ENCODE data around the gene SLC22A3. TPM values are rescaled to one million over a fixed set of nuclear protein-coding genes. Genes with fewer than 3 reads are reported as not detected.

The SLC22A3 gene
- total RNA-seq, 1 donor from 2014 or later = 1.2 TPM

GRCh38 chr6:160331753-160332152, 16.4 kb upstream of the SLC22A3 start:
- intact Hi-C loops (cut with DNase I) = no loop called here
- ATAC-seq (ENCODE audit: poor library complexity) (no peak), DNase-seq (no peak)

GRCh38 chr6:160333101-160333500, 15.1 kb upstream of the SLC22A3 start:
- no peak for DNase-seq
- ATAC-seq (ENCODE audit: poor library complexity) = no peak
- intact Hi-C loops (cut with DNase I) = no loop called here

DNA sequence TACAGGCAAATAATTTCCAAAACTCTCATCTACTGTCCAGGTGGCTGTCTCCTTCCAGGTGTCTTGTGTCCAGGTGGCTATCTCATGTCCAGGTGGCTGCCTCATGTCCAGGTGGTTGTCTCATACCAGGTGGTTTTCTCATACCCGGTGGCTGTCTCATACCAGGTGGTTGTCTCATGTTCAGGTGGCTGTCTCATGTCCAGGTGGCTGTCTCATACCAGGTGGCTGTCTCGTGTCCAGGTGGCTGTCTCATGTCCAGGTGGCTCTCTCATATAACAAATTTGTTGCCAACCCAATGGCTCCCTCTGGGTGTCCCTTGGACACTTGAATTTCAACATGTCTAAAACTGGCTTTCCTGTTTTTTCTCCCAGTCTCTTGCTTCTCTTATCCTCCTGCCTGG, 14.3 kb upstream of the SLC22A3 start:
- intact Hi-C loops (cut with DNase I) = no loop called here
- DNase-seq (no peak), ATAC-seq (ENCODE audit: poor library complexity) (no peak)

DNA sequence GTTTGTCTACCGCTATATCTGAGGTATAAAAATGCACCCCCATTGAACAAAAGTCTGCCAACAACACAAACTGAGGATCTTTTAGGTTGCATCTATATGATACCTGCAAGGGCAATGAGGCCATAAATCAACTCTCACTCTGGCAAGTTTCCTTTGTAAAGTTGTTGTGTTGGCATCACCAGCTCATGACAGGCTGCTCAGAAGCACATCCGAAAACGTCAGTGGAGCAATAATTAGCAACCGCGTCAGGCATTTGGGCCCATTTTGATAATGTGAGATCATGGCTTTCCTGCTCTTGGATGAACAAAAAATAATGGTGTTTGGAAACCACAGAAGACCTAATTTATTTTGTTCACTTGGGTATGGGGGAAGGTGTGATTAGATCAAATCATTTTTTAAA, 12.0 kb upstream of the SLC22A3 start:
- no peak for ATAC-seq (ENCODE audit: poor library complexity)

DNA sequence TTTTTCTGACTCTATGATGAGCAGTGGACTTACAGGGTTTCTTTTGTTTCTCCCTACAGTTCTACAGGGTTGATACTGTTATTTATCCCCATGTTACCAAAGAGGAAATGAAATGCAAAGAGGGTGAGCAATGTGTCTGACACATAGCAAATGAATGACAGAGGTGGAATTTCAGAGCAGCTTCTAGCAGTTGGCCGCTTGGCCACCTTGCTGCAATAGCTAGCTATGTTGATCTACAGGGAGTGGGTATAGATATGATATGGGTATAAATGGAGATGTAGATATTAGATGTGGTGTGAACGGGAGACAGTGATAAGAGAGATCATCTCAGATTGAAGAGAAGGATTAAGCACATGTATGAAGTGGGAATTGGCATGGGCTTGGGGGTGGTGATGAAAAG, 10.9 kb upstream of the SLC22A3 start:
- no peak for ATAC-seq (ENCODE audit: poor library complexity)
- intact Hi-C loops (cut with DNase I) = no loop called here

More for the DNA sequence above, 12.0 kb upstream of the SLC22A3 start:
- intact Hi-C loops (cut with DNase I) = no loop called here
- no peak for DNase-seq

GRCh38 chr6:160337991-160338390, 10.2 kb upstream of the SLC22A3 start:
- no peak for DNase-seq
- no peak for ATAC-seq (ENCODE audit: poor library complexity)
- intact Hi-C loops (cut with DNase I) = no loop called here

More for the DNA sequence above, 10.9 kb upstream of the SLC22A3 start:
- DNase-seq = no peak

GRCh38 chr6:160343144-160343543, 5.0 kb upstream of the SLC22A3 start:
- DNase-seq (no peak), ATAC-seq (ENCODE audit: poor library complexity) (no peak)
- intact Hi-C loops (cut with DNase I) = no loop called here

- ATAC-seq (ENCODE audit: poor library complexity) = no peak
- intact Hi-C loops (cut with DNase I) = no loop called here
- DNase-seq = no peak
These were observed 3.9 kb upstream of the SLC22A3 start for GRCh38 chr6:160344271-160344670.

- DNase-seq (no peak), ATAC-seq (ENCODE audit: poor library complexity) (peak; percentile 32)
- intact Hi-C loops (cut with DNase I) = no loop called here
These were observed 637 bp upstream of the SLC22A3 start for GRCh38 chr6:160347259-160348222.

DNA sequence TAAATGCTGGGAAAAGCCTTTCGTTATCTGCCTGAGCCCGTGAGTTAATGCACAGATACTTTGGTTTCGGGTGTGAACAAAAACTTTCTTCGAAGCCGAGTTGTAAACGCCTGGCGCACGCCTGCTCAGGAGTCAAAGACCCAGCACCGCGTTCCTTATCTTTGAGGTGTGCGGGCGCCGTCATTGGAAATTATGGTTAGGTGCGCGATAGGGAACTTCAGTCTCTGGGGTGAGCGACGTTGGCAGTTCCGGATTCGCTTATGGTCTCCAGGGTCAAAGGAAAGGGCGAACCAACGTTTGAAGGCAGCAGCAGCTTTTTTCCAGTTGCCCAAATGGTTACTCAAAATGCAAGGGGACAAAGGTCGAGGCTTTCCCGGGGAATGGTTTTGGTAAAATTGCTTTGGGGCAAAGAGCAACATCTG, 853 bp downstream of the SLC22A3 start:
- ATAC-seq (ENCODE audit: poor library complexity) (no peak), DNase-seq (no peak)
- intact Hi-C loops (cut with DNase I) = no loop called here

- DNase-seq (no peak), ATAC-seq (ENCODE audit: poor library complexity) (no peak)
- intact Hi-C loops (cut with DNase I) = no loop called here
These were observed 1.7 kb downstream of the SLC22A3 start for GRCh38 chr6:160349814-160350350.

GRCh38 chr6:160353950-160354496, 5.8 kb downstream of the SLC22A3 start:
- intact Hi-C loops (cut with DNase I) = no loop called here

DNA sequence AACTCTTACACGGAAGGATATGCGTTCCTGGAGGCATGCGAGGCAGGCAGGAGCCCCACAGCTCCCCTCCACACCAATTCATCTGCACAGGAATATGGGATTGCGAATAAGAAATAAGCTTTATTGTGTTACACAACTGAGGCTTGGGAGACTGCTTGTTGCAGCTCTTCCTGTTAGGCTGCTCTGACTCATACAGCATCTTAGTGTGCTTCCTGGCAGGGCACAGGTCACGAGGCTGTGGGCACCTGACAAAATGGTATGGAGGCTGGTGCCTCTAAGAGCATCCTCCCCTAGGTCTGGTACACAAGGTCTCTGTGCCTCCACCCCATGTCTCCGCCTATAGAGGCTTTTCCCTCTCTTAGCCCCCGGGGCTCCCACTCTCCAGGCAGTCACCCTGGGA, 6.8 kb downstream of the SLC22A3 start:
- ATAC-seq (ENCODE audit: poor library complexity) (no peak), DNase-seq (no peak)
- intact Hi-C loops (cut with DNase I) = no loop called here

More at GRCh38 chr6:160353950-160354496, 5.8 kb downstream of the SLC22A3 start:
- ATAC-seq (ENCODE audit: poor library complexity) (no peak), DNase-seq (no peak)

DNA sequence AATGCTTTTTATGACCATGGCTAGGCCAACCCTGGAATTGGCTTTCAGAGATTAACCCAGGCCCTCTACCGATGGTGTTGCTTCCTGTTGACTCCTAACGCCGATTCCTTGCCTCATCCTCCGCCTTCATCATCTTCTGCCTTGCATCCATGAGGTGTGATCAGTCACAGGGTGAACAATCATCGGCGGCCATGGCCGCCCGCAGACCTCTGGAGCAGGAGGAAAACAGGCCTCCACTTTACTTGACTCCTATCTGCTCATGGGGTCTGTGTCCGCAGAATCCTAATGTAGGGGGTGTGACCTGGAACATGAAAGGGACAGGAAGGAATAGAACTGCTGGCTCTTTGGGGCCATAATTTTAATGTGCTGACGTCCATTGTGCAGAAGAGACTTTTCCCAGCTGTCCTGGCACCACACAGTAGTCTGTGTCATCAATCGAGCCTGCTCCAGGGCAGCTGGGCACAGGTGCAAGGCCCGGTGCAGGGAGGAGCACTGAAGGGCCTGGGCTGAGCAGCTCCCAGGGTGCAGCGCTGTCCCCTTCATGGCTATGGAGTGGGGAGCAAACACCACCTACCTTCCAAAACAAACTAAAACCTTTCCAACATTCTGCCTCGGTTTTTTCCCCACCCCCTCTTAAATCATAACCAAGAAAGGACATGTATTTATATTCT, 8.0 kb downstream of the SLC22A3 start:
- DNase-seq = no peak
- intact Hi-C loops (cut with DNase I) = no loop called here
- ATAC-seq (ENCODE audit: poor library complexity) = peak; percentile 58

- intact Hi-C loops (cut with DNase I) = no loop called here
- DNase-seq (no peak), ATAC-seq (ENCODE audit: poor library complexity) (no peak)
These were observed 8.9 kb downstream of the SLC22A3 start for GRCh38 chr6:160357088-160357487.

DNA sequence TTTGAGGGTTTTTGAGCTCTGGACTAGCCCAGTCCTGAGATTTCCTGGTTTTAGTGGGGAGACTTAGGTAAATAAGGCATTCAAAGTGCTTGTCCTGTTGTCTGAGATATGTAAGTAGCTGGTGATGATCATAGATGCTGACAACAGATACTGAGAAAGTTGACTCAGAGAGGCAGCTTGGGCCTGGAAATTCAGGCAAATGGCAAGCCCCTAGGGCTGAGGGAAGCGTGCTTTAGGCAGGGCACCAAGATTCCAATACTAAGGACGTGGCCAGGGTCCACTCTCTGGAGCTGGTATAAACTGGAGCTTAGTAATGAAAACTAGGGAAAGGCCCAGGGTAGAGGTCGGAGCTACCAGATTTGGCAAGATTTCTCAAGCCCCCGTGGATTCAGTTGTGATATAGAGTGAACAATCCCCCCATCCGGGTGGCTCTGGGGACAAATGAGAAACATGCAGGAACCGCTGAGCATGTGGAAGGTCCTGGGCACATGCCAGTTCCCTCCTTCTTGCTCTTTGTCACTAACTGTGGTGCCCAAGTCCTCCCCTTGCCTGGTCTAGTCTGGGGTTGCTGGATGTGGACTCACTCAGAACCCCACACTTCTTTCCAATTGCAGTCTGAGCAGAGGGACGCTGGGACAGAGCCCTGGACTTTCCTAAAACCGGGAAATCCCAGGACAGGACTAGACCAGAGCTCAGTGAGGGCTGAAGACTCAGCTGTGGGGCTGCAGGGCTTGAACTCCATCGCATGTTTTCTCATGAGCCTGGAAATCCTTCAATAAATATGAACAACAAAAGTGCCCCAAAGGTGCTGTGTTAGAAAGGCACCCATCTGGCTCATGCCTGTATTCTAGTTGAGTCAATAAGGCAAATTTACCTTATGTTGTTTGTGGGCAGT, 10.3 kb downstream of the SLC22A3 start:
- ATAC-seq (ENCODE audit: poor library complexity) (no peak), DNase-seq (no peak)
- intact Hi-C loops (cut with DNase I) = no loop called here

DNA sequence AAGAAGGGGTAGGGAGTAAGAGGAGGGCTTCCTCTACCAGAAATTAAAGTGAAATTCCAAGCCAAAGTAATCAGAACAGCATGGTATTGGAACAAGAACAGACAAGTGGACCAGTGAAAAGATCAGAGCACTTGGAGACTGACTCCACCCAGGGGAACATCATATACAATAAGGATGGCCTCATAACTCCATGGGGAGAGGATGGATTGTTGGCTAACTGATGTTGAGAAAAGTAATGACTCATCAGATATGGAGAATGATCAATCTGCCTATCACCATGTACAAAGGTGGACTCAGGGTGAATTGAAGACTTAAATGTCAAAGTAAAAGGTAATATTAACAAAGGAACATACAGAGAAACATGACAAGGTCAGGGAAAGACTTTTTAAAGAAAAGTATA, 12.8 kb downstream of the SLC22A3 start:
- intact Hi-C loops (cut with DNase I) = no loop called here
- DNase-seq (no peak), ATAC-seq (ENCODE audit: poor library complexity) (no peak)

DNA sequence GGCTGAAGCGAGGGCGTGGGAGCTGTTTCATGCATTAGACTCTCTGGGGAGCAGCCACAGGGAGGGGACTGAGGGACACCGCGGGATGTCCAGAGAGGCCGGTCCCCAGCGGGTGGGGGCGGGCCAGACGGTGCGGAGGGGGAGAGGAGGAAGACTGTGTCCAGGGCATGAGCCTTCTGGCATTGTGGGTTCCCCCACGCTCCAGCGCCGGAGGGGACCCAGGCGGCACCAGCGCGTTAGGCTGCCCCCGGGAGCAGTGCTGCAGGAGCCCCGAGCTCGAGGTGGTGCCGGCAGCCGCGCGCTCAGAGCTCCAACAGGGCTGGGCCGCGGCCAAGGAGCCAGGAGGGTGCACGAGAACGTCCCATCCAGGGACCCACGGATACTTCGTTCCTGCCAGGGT, 14.4 kb downstream of the SLC22A3 start:
- DNase-seq (no peak), ATAC-seq (ENCODE audit: poor library complexity) (no peak)
- intact Hi-C loops (cut with DNase I) = no loop called here
